WTC11 (cell line): Measurements from ENCODE around the gene SHISAL2A. TPM values are rescaled to one million over a fixed set of nuclear protein-coding genes. Genes with fewer than 3 reads are reported as not detected.

Experiments used
- ATAC-seq: fragments of 200-7000 bp; cut with Tn5 transposase; 2 replicates; pipeline ENCODE4 v1.10.0; 2021; ENCODE audit warnings: mild to moderate bottlenecking, moderate library complexity
- CTCF ChIA-PET: fragments of 300-600 bp; sonication (Branson Sonifier 250); formaldehyde crosslinking; loops from one replicate; lab custom pipeline; 2021; ENCODE audit warnings: antibody characterized with exemption; lab: Charles Lee
- POLR2A ChIA-PET: fragments of 350-600 bp; sonication (Branson Sonifier 250); formaldehyde crosslinking; loops from one replicate; lab custom pipeline; 2021; ENCODE audit warnings: antibody characterized with exemption; lab: Charles Lee
- DNase-seq: peaks from one replicate; pipeline ENCODE4 v3.0.0; 2021; ENCODE audit warnings: low spot score
- H3K27ac Mint-ChIP-seq: 2 replicates; pipeline ENCODE4 v1.8.0; 2021; ENCODE audit warnings: mixed read lengths
- H3K27me3 Mint-ChIP-seq: 2 replicates; pipeline ENCODE4 v1.8.0; 2021; ENCODE audit warnings: low read depth, mild to moderate bottlenecking, moderate library complexity, mixed read lengths
- H3K36me3 Mint-ChIP-seq: 2 replicates; pipeline ENCODE4 v1.8.0; 2021; ENCODE audit warnings: mixed read lengths
- H3K4me1 Mint-ChIP-seq: 2 replicates; pipeline ENCODE4 v1.8.0; 2022; ENCODE audit warnings: mixed read lengths
- H3K4me3 Mint-ChIP-seq: 2 replicates; pipeline ENCODE4 v1.8.0; 2021; ENCODE audit warnings: mild to moderate bottlenecking, moderate library complexity, mixed read lengths
- H3K9me3 Mint-ChIP-seq: 2 replicates; pipeline ENCODE4 v1.8.0; 2021; ENCODE audit warnings: mixed read lengths
- CREB1 ChIP-seq: sonication (generic); formaldehyde crosslinking; IDR thresholded peaks from 2 replicates; pipeline ENCODE4 v1.8.0; 2023; ENCODE audit warnings: mild to moderate bottlenecking, missing genetic modification reagents
- FOXJ3 ChIP-seq: sonication (generic); formaldehyde crosslinking; IDR thresholded peaks from 2 replicates; pipeline ENCODE4 v1.9.0; 2021; ENCODE audit warnings: missing genetic modification reagents, mild to moderate bottlenecking, borderline replicate concordance
- FOXK1 ChIP-seq: sonication (generic); formaldehyde crosslinking; IDR thresholded peaks from 2 replicates; pipeline ENCODE4 v1.8.0; 2022; ENCODE audit warnings: mild to moderate bottlenecking, moderate library complexity, missing genetic modification reagents
- FOXP1 ChIP-seq: sonication (generic); formaldehyde crosslinking; IDR thresholded peaks from 2 replicates; pipeline ENCODE4 v1.8.0; 2022; ENCODE audit warnings: missing genetic modification reagents, mild to moderate bottlenecking, moderate library complexity, borderline replicate concordance
- GABPB1 ChIP-seq: sonication (generic); formaldehyde crosslinking; IDR thresholded peaks from 2 replicates; pipeline ENCODE4 v1.8.1; 2023; ENCODE audit warnings: mild to moderate bottlenecking, missing genetic modification reagents
- MYBL2 ChIP-seq: sonication (generic); formaldehyde crosslinking; IDR thresholded peaks from 2 replicates; pipeline ENCODE4 v1.8.1; 2023; ENCODE audit warnings: mild to moderate bottlenecking, moderate library complexity, missing genetic modification reagents
- OVOL2 ChIP-seq: fragments of 250-450 bp; sonication (Bioruptor Pico); IDR thresholded peaks from 2 replicates; pipeline ENCODE4 v1.9.0; 2021; ENCODE audit warnings: mild to moderate bottlenecking, borderline replicate concordance
- PRRX2 ChIP-seq: fragments of 250-450 bp; sonication (Bioruptor Pico); IDR thresholded peaks from 2 replicates; pipeline ENCODE4 v1.8.0; 2021; ENCODE audit warnings: mild to moderate bottlenecking
- RORB ChIP-seq: fragments of 250-450 bp; sonication (Bioruptor Pico); IDR thresholded peaks from 2 replicates; pipeline ENCODE4 v1.9.0; 2021; ENCODE audit warnings: mild to moderate bottlenecking
- SOX15 ChIP-seq: fragments of 250-450 bp; sonication (Bioruptor Pico); IDR thresholded peaks from 2 replicates; pipeline ENCODE4 v1.9.0; 2021; ENCODE audit warnings: mild to moderate bottlenecking
- TEAD1 ChIP-seq: sonication (generic); formaldehyde crosslinking; IDR thresholded peaks from 2 replicates; pipeline ENCODE4 v1.8.0; 2022; ENCODE audit warnings: mild to moderate bottlenecking, missing genetic modification reagents
- TEAD4 ChIP-seq: sonication (generic); formaldehyde crosslinking; IDR thresholded peaks from 2 replicates; pipeline ENCODE4 v1.8.0; 2022; ENCODE audit warnings: mild to moderate bottlenecking, missing genetic modification reagents
- TP53 ChIP-seq: sonication (generic); formaldehyde crosslinking; IDR thresholded peaks from 2 replicates; pipeline ENCODE4 v1.8.1; 2023; ENCODE audit warnings: mild to moderate bottlenecking, missing genetic modification reagents
- ZNF121 ChIP-seq: sonication (generic); formaldehyde crosslinking; IDR thresholded peaks from 2 replicates; pipeline ENCODE4 v1.8.0; 2023; ENCODE audit warnings: missing genetic modification reagents
- ZNF138 ChIP-seq: sonication (generic); formaldehyde crosslinking; conservative IDR thresholded peaks from 2 replicates; pipeline ENCODE4 v1.8.1; 2022; ENCODE audit warnings: mild to moderate bottlenecking, moderate library complexity, missing genetic modification reagents
- ZNF317 ChIP-seq: sonication (generic); formaldehyde crosslinking; IDR thresholded peaks from 2 replicates; pipeline ENCODE4 v1.8.1; 2023; ENCODE audit warnings: low read depth, mild to moderate bottlenecking, moderate library complexity, missing genetic modification reagents, borderline replicate concordance
- total RNA-seq: library from RNA; stranded (reverse); gene quantifications from 3 replicates; pipeline ENCODE4 v1.2.3, GENCODE V29; 2021
- TF ChIP-seq, protein P1 (sequence below): sonication (generic); formaldehyde crosslinking; IDR thresholded peaks from 2 replicates; pipeline ENCODE4 v1.8.0; 2022; ENCODE audit warnings: mild to moderate bottlenecking, missing genetic modification reagents
- TF ChIP-seq, protein P2 (sequence below): fragments of 250-450 bp; sonication (Bioruptor Pico); IDR thresholded peaks from 2 replicates; pipeline ENCODE4 v1.9.0; 2021; ENCODE audit warnings: mild to moderate bottlenecking
- TF ChIP-seq, protein P3 (sequence below): sonication (generic); formaldehyde crosslinking; IDR thresholded peaks from 2 replicates; pipeline ENCODE4 v1.8.0; 2022; ENCODE audit warnings: mild to moderate bottlenecking, missing genetic modification reagents
- TF ChIP-seq, protein P4 (sequence below): sonication (generic); formaldehyde crosslinking; IDR thresholded peaks from 2 replicates; pipeline ENCODE4 v1.8.0; 2022; ENCODE audit warnings: missing genetic modification reagents
- TF ChIP-seq, protein P5 (sequence below): sonication (generic); formaldehyde crosslinking; IDR thresholded peaks from 2 replicates; pipeline ENCODE4 v1.8.0; 2023; ENCODE audit warnings: missing genetic modification reagents

The SHISAL2A gene
- total RNA-seq, 1 experiment from 2014 or later = 1.4 TPM

DNA sequence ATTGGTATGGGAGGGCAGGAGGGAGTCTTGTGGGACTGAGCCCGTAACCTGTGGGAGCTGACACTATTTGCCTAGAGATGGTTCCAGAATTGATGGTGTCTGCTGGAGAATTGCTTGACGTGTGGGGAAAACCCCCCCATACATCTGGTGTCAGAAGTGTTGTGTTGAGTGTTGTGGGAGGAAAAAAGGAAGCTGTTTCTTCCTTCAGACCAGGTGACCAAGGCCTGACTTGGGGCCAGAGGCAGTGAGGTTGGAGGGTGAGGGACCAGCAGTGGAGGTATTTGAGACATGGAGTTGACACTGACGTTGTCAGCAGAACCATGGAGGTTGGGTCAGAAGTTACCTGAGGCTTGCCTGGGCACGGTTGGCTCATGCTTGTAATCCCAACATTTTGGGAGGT, 8.3 kb downstream of the SHISAL2A start:
- H3K36me3 Mint-ChIP-seq = no peaks in the 10 kb centered on the region
- H3K4me3 Mint-ChIP-seq = no peak overlapping the region
- TF ChIP-seq ZNF138 (CRISPR knock-in tag) = no peak
- no peak for TF ChIP-seq RORB (CRISPR knock-in tag)
- no peak for TF ChIP-seq CREB1 (CRISPR knock-in tag)
- no peak for TF ChIP-seq OVOL2 (CRISPR knock-in tag)
- TF ChIP-seq, protein P1, sequence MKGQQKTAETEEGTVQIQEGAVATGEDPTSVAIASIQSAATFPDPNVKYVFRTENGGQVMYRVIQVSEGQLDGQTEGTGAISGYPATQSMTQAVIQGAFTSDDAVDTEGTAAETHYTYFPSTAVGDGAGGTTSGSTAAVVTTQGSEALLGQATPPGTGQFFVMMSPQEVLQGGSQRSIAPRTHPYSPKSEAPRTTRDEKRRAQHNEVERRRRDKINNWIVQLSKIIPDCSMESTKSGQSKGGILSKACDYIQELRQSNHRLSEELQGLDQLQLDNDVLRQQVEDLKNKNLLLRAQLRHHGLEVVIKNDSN (CRISPR knock-in tag) = no peak
- TF ChIP-seq, protein P2, sequence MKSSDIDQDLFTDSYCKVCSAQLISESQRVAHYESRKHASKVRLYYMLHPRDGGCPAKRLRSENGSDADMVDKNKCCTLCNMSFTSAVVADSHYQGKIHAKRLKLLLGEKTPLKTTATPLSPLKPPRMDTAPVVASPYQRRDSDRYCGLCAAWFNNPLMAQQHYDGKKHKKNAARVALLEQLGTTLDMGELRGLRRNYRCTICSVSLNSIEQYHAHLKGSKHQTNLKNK (CRISPR knock-in tag) = no peak
- TF ChIP-seq FOXP1 = no peak
- no peak for TF ChIP-seq PRRX2 (CRISPR knock-in tag)
- no peak for TF ChIP-seq FOXK1 (CRISPR knock-in tag)
- TF ChIP-seq GABPB1 (CRISPR knock-in tag) = no peak
- no peak for TF ChIP-seq FOXJ3 (CRISPR knock-in tag)
- no peak for ATAC-seq
- no peak for DNase-seq
- ChIA-PET POLR2A (no interaction called here), CTCF (no interaction called here)
- H3K27me3 Mint-ChIP-seq = peaks cover 4% of the 10 kb centered on the region
- H3K4me1 Mint-ChIP-seq = peaks cover 10% of the 10 kb centered on the region
- H3K9me3 Mint-ChIP-seq = no peaks in the 10 kb centered on the region
- H3K27ac Mint-ChIP-seq = no peak overlapping the region; the same call in 1 of the 2 replicates

DNA sequence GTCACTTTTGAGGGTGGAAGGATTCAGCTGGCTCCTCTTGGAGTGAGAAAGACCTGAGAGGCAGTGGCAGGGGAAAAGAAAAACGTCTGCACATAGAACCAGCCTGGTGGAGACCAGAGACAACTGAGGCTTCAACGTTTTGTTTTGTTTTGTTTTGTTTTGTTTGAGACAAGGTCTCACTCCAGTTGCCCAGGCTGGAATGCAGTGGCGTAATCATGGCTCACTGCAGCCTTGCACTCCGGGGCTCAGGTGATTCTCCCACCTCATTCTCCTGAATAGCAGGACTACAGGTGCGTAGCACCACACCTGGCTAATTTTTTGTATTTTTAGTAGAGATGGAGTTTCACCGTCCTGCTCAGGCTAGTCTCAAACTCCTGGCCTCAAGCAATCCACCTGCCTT, 12.3 kb downstream of the SHISAL2A start:
- no peak for ATAC-seq
- TF ChIP-seq FOXP1 (no peak), SOX15 (CRISPR knock-in tag) (no peak), ZNF121 (no peak), MYBL2 (CRISPR knock-in tag) (no peak), TP53 (CRISPR knock-in tag) (no peak), TEAD1 (CRISPR knock-in tag) (no peak), TEAD4 (CRISPR knock-in tag) (no peak), FOXJ3 (CRISPR knock-in tag) (no peak), ZNF317 (no peak)
- TF ChIP-seq, protein P3, sequence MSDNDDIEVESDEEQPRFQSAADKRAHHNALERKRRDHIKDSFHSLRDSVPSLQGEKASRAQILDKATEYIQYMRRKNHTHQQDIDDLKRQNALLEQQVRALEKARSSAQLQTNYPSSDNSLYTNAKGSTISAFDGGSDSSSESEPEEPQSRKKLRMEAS (CRISPR knock-in tag) = no peak
- TF ChIP-seq, protein P4, sequence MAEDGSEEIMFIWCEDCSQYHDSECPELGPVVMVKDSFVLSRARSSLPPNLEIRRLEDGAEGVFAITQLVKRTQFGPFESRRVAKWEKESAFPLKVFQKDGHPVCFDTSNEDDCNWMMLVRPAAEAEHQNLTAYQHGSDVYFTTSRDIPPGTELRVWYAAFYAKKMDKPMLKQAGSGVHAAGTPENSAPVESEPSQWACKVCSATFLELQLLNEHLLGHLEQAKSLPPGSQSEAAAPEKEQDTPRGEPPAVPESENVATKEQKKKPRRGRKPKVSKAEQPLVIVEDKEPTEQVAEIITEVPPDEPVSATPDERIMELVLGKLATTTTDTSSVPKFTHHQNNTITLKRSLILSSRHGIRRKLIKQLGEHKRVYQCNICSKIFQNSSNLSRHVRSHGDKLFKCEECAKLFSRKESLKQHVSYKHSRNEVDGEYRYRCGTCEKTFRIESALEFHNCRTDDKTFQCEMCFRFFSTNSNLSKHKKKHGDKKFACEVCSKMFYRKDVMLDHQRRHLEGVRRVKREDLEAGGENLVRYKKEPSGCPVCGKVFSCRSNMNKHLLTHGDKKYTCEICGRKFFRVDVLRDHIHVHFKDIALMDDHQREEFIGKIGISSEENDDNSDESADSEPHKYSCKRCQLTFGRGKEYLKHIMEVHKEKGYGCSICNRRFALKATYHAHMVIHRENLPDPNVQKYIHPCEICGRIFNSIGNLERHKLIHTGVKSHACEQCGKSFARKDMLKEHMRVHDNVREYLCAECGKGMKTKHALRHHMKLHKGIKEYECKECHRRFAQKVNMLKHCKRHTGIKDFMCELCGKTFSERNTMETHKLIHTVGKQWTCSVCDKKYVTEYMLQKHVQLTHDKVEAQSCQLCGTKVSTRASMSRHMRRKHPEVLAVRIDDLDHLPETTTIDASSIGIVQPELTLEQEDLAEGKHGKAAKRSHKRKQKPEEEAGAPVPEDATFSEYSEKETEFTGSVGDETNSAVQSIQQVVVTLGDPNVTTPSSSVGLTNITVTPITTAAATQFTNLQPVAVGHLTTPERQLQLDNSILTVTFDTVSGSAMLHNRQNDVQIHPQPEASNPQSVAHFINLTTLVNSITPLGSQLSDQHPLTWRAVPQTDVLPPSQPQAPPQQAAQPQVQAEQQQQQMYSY (CRISPR knock-in tag) = no peak
- TF ChIP-seq, protein P5, sequence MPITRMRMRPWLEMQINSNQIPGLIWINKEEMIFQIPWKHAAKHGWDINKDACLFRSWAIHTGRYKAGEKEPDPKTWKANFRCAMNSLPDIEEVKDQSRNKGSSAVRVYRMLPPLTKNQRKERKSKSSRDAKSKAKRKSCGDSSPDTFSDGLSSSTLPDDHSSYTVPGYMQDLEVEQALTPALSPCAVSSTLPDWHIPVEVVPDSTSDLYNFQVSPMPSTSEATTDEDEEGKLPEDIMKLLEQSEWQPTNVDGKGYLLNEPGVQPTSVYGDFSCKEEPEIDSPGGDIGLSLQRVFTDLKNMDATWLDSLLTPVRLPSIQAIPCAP (CRISPR knock-in tag) = no peak
- ChIA-PET POLR2A (no interaction called here), CTCF (no interaction called here)
- no peaks in the 10 kb centered on the region for H3K27me3 Mint-ChIP-seq
- H3K36me3 Mint-ChIP-seq = no peaks in the 10 kb centered on the region
- H3K9me3 Mint-ChIP-seq = no peaks in the 10 kb centered on the region
- H3K4me1 Mint-ChIP-seq = no peaks in the 10 kb centered on the region
- DNase-seq = no peak
- no peak overlapping the region for H3K4me3 Mint-ChIP-seq
- no peak overlapping the region for H3K27ac Mint-ChIP-seq
